ENCODE results near the gene NOTO. TPM values are rescaled to one million over a fixed set of nuclear protein-coding genes. Genes with fewer than 3 reads are reported as not detected.

The NOTO gene
- total RNA-seq, 1 donor from 2014 or later = not detected

DNA sequence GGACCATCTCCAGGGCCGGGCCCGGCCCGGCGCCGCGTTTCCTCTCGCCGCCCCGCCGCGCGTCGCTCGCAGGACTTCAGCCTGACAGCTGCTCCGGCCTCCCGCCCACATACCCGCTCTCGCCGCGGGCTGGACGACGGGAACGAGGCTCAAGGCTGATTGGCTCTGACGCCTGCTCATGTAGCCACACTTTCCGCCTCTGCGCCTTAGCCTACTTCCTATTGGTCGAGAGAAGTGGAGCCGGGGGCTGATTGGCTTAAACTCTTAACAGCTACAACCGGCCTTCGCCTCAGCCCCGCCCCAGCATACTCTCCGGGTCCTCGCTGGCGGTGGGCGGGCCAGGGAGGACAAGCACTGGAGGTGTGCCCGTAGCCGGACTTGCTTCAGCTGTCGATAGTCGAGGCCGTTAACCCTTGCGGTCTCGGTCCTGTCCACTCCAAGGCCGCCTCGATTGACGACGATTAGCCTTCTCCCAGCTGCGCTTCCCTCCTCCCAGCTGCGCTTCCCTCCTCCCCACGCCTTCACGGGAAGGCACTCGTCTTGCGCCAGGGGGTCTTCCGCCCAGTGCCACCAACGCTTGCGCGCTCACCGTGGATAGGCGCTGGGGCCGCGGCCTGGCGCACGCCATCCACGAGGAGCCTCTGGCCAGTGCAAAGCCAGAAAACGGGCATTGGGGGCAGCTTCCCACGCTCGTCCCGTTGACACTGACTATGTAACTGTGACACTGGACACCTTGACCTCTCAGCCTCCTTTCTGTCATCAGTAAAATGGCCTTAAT, 31.0 kb downstream of the NOTO start, which contains the start of gene PRADC1:
Gene PRADC1 (minus strand): TSS at position 86 of the 778 bp plus-strand sequence. CDS start 79 bp downstream, at position 7.
- H3K4me1 ChIP-seq (ENCODE audit: insufficient read depth, low read length) = peaks cover 19% of the 10 kb centered on the region
- H3K4me3 ChIP-seq (ENCODE audit: insufficient read depth, low read depth, low read length) = peak within 1 kb of the TSS; percentile 96
- Mint-ChIP-seq H3K27ac (ENCODE audit: unreplicated experiment) (peak within 1 kb of the TSS; percentile 94), H3K36me3 (ENCODE audit: low read depth, unreplicated experiment) (peaks cover 5% of the 10 kb centered on the region), H3K4me3 (ENCODE audit: unreplicated experiment) (peak within 1 kb of the TSS; percentile 98), H3K4me1 (ENCODE audit: low read depth, unreplicated experiment) (peaks cover 19% of the 10 kb centered on the region), H3K9me3 (ENCODE audit: unreplicated experiment) (no peaks in the 10 kb centered on the region), H3K27me3 (ENCODE audit: low read depth, unreplicated experiment) (no peaks in the 10 kb centered on the region)
- H3K4me2 ChIP-seq (ENCODE audit: low read length) = peak within 1 kb of the TSS; percentile 100
- H4K20me1 ChIP-seq (ENCODE audit: insufficient read depth, low read length) = peaks cover 38% of the 10 kb centered on the region
- H3K27me3 ChIP-seq (ENCODE audit: insufficient read depth, low read length) = no peaks in the 10 kb centered on the region
- H3K9ac ChIP-seq (ENCODE audit: low read length) = peak within 1 kb of the TSS; percentile 95
- TF ChIP-seq, protein P1, sequence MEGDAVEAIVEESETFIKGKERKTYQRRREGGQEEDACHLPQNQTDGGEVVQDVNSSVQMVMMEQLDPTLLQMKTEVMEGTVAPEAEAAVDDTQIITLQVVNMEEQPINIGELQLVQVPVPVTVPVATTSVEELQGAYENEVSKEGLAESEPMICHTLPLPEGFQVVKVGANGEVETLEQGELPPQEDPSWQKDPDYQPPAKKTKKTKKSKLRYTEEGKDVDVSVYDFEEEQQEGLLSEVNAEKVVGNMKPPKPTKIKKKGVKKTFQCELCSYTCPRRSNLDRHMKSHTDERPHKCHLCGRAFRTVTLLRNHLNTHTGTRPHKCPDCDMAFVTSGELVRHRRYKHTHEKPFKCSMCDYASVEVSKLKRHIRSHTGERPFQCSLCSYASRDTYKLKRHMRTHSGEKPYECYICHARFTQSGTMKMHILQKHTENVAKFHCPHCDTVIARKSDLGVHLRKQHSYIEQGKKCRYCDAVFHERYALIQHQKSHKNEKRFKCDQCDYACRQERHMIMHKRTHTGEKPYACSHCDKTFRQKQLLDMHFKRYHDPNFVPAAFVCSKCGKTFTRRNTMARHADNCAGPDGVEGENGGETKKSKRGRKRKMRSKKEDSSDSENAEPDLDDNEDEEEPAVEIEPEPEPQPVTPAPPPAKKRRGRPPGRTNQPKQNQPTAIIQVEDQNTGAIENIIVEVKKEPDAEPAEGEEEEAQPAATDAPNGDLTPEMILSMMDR (IDR thresholded peaks at IDR 0.05; ENCODE audit: insufficient read depth, low read depth, low read length) = no peak
- TF ChIP-seq EZH2 (IDR thresholded peaks at IDR 0.05; ENCODE audit: insufficient read depth, low read length) = no peak
- H3K36me3 ChIP-seq (ENCODE audit: insufficient read depth, low read length) = peaks cover 7% of the 10 kb centered on the region
- H3K9me3 ChIP-seq (ENCODE audit: insufficient read depth, low read depth, low read length) = no peaks in the 10 kb centered on the region
- H3K79me2 ChIP-seq (ENCODE audit: insufficient read depth, low read length) = peaks cover 49% of the 10 kb centered on the region
- peak within 1 kb of the TSS; percentile 97 for H2AFZ ChIP-seq (ENCODE audit: low read depth, low read length)
- FAIRE-seq (no peak), DNase-seq (ENCODE audit: low read depth) (peak; percentile 99)
- peak within 1 kb of the TSS; percentile 92 for H3K27ac ChIP-seq (ENCODE audit: low read depth, low read length)

DNA sequence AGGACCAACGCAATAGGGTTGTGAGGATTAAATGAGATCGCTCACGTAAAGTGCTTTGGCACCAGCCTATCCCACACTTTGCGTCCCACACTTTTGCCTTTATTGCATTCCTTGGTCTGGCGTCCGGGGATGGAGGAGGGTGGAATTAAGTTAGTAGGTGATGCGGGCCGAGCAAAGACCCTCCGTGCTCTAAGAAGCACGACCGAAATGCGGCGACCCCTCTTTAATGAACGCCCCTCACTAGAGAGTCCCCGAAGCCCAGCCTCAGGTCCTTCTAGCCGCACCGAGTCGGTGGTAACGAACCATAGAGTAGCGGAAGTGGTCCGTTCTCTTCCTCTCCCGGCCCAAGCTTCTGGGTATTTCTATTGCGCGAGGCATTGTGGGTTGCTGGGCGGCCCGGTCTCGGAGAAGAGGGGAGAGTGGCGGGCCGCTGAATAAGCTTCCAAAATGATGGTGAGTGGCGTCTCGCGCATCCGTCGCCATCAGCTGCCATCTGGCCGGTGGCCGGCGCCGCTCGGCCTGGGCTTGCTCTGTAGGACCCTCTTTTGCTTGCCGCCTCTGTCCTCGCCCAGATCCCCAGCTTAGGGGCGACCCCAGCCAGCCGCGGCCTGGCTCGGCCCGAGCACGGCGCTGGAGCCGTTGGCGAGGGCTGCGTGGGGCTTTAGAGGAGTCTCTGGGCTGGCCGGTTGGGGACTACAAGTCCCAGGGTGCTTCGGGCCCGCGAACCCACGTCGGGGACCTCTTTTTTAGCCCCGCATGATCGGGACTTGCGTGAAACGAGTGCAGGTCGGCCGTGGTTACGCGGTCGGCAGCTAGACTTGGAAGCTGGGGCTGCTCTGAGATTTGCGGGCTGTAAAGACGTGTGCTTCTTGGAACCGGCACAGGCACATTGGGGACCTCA, 31.8 kb downstream of the NOTO start, which contains the start of gene CCT7:
Gene CCT7 (plus strand): TSS at position 377 of the 901 bp plus-strand sequence. CDS start 71 bp downstream, at position 448.
- TF ChIP-seq, protein P1 (IDR thresholded peaks at IDR 0.05; ENCODE audit: insufficient read depth, low read depth, low read length) = no peak
- H3K36me3 ChIP-seq (ENCODE audit: insufficient read depth, low read length) = peaks cover 13% of the 10 kb centered on the region
- peaks cover 58% of the 10 kb centered on the region for H3K79me2 ChIP-seq (ENCODE audit: insufficient read depth, low read length)
- H4K20me1 ChIP-seq (ENCODE audit: insufficient read depth, low read length) = peaks cover 47% of the 10 kb centered on the region
- H3K4me3 ChIP-seq (ENCODE audit: insufficient read depth, low read depth, low read length) = peak within 1 kb of the TSS; percentile 96
- no peak for FAIRE-seq
- peak within 1 kb of the TSS; percentile 95 for H3K9ac ChIP-seq (ENCODE audit: low read length)
- DNase-seq (ENCODE audit: low read depth) = peak; percentile 84
- peak within 1 kb of the TSS; percentile 96 for H3K27ac Mint-ChIP-seq (ENCODE audit: unreplicated experiment)
- peak within 1 kb of the TSS; percentile 100 for H3K4me2 ChIP-seq (ENCODE audit: low read length)
- H3K9me3 ChIP-seq (ENCODE audit: insufficient read depth, low read depth, low read length) = no peaks in the 10 kb centered on the region
- H3K4me3 Mint-ChIP-seq (ENCODE audit: unreplicated experiment) = peak within 1 kb of the TSS; percentile 98
- no peaks in the 10 kb centered on the region for H3K27me3 Mint-ChIP-seq (ENCODE audit: low read depth, unreplicated experiment)
- peak within 1 kb of the TSS; percentile 97 for H2AFZ ChIP-seq (ENCODE audit: low read depth, low read length)
- peaks cover 26% of the 10 kb centered on the region for H3K4me1 Mint-ChIP-seq (ENCODE audit: low read depth, unreplicated experiment)
- peak within 1 kb of the TSS; percentile 92 for H3K27ac ChIP-seq (ENCODE audit: low read depth, low read length)
- no peaks in the 10 kb centered on the region for H3K27me3 ChIP-seq (ENCODE audit: insufficient read depth, low read length)
- H3K4me1 ChIP-seq (ENCODE audit: insufficient read depth, low read length) = peaks cover 26% of the 10 kb centered on the region
- H3K36me3 Mint-ChIP-seq (ENCODE audit: low read depth, unreplicated experiment) = peaks cover 2% of the 10 kb centered on the region
- H3K9me3 Mint-ChIP-seq (ENCODE audit: unreplicated experiment) = no peaks in the 10 kb centered on the region
